OCI-LY7 (cell line): Measurements from ENCODE around the gene PI3. TPM values are rescaled to one million over a fixed set of nuclear protein-coding genes. Genes with fewer than 3 reads are reported as not detected.

Experiments
- BruUV-seq: library from RNA; stranded (reverse); fragments of 400-500 nt; replicated peaks from 2 replicates; lab custom pipeline; 2021; lab: Mats Ljungman, UMichigan
- CTCF ChIA-PET: fragments of 300-600 bp; sonication (Branson Sonifier 250); formaldehyde crosslinking; loops from one replicate; lab custom pipeline; 2022; ENCODE audit warnings: antibody characterized with exemption; ENCODE audit not compliant: unreplicated experiment; lab: Charles Lee
- POLR2A ChIA-PET: fragments of 300-600 bp; sonication (Branson Sonifier 250); formaldehyde crosslinking; loops from one replicate; lab custom pipeline; 2022; ENCODE audit warnings: antibody characterized with exemption; lab: Charles Lee
- DNase-seq: peaks from one replicate; pipeline ENCODE4 v3.0.0-alpha.2; 2015; ENCODE audit warnings: low spot score
- H2AFZ ChIP-seq: fragments of 200-600 bp; sonication (generic), shearing (Covaris generic); 2 replicates; pipeline ENCODE4 v1.6.1; 2014; ENCODE audit warnings: mild to moderate bottlenecking, antibody characterized with exemption, low read length, moderate library complexity
- H3K27ac ChIP-seq: fragments of 200-600 bp; sonication (generic); 2 replicates; pipeline ENCODE4 v1.5.1; 2014; ENCODE audit warnings: mixed run types, low read depth, mild to moderate bottlenecking, moderate library complexity, low read length, inconsistent platforms; ENCODE audit not compliant: poor library complexity, severe bottlenecking
- H3K36me3 ChIP-seq: fragments of 200-600 bp; sonication (generic); 2 replicates; pipeline ENCODE4 v1.6.1; 2014; ENCODE audit warnings: mild to moderate bottlenecking, antibody characterized with exemption, low read length, moderate library complexity, mixed read lengths; ENCODE audit not compliant: insufficient read depth
- H3K4me1 ChIP-seq: fragments of 200-600 bp; sonication (generic); 2 replicates; pipeline ENCODE4 v1.5.1; 2014; ENCODE audit warnings: mild to moderate bottlenecking, low read length; ENCODE audit not compliant: insufficient read depth, poor library complexity, severe bottlenecking
- H3K4me2 ChIP-seq: fragments of 200-600 bp; sonication (generic); 2 replicates; pipeline ENCODE4 v1.6.1; 2014; ENCODE audit warnings: mild to moderate bottlenecking, low read length
- H3K4me3 ChIP-seq: fragments of 200-600 bp; sonication (generic); 2 replicates; pipeline ENCODE4 v1.5.1; 2014; ENCODE audit warnings: mild to moderate bottlenecking, low read depth, low read length; ENCODE audit not compliant: poor library complexity, severe bottlenecking
- H3K79me2 ChIP-seq: fragments of 200-600 bp; sonication (generic); 2 replicates; pipeline ENCODE4 v1.6.1; 2016; ENCODE audit warnings: low read depth, mild to moderate bottlenecking, low read length, moderate library complexity, mixed read lengths; ENCODE audit not compliant: insufficient read depth
- H3K9me2 ChIP-seq: fragments of 200-600 bp; sonication (generic); 2 replicates; pipeline ENCODE4 v1.6.1; 2016; ENCODE audit warnings: mild to moderate bottlenecking, low read length, mixed read lengths; ENCODE audit not compliant: insufficient read depth
- H3K9me3 ChIP-seq: fragments of 200-600 bp; sonication (generic); 2 replicates; pipeline ENCODE4 v1.6.1; 2014; ENCODE audit warnings: mild to moderate bottlenecking, mixed run types, low read length, mixed read lengths
- H4K20me1 ChIP-seq: fragments of 200-600 bp; sonication (generic); 2 replicates; pipeline ENCODE4 v1.6.1; 2014; ENCODE audit warnings: mild to moderate bottlenecking, antibody characterized with exemption, low read length, moderate library complexity, mixed read lengths; ENCODE audit not compliant: insufficient read depth
- EZH2phosphoT487 ChIP-seq: fragments of 200-600 bp; sonication (generic); IDR thresholded peaks from 2 replicates; pipeline ENCODE4 v1.6.1; 2018; ENCODE audit warnings: low read depth, borderline replicate concordance, mild to moderate bottlenecking, mixed run types, antibody characterized with exemption, low read length, moderate library complexity, mixed read lengths
- intact Hi-C: fragments of 100-400 bp; cut with micrococcal nuclease; formaldehyde crosslinking; loops from one replicate; pipeline ENCODE4 v1.10.0; 2022; ENCODE audit not compliant: unreplicated experiment
- total RNA-seq, 2 experiments: library from RNA; depleted of rRNA in 1 of 2; stranded (reverse); fragments of >200 nt in 1 of 2; shearing (Covaris generic) in 1 of 2; gene quantifications; 2 replicates each; pipeline ENCODE4 v1.2.3, GENCODE V29; 2014 to 2022
- TF ChIP-seq, protein P1 (sequence below): fragments of 200-600 bp; sonication (generic); conservative IDR thresholded peaks from 2 replicates; pipeline ENCODE4 v1.5.1; 2014; ENCODE audit warnings: mild to moderate bottlenecking, antibody characterized with exemption, low read length, moderate library complexity, mixed read lengths

PI3 gene
- total RNA-seq, 2 experiments from 2014 or later, result not detected

DNA sequence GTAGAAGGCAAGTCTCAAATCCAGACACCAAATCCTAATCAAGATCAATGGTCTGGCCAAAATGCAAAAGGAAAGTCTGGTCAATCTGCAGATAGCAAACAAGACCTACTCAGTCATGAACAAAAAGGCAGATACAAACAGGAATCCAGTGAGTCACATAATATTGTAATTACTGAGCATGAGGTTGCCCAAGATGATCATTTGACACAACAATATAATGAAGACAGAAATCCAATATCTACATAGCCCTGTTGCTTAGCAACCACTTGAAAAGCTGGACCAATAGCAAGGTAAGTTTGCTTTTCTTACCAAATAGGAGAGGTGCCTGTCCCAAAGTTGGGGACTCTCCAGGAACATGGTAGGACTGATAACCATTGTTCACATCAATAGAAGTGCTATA, 48.4 kb downstream of the PI3 start:
- no TSS peak for BruUV-seq
- Histone ChIP-seq H3K4me1 (no peaks in the 10 kb centered on the region), H3K9me3 (no peaks in the 10 kb centered on the region), H3K36me3 (no peaks in the 10 kb centered on the region), H3K79me2 (no peaks in the 10 kb centered on the region), H3K4me2 (no peak overlapping the region), H2AFZ (no peak overlapping the region), H3K27ac (no peak overlapping the region), H3K4me3 (no peak overlapping the region), H4K20me1 (no peaks in the 10 kb centered on the region), H3K9me2 (no peaks in the 10 kb centered on the region)
- intact Hi-C loops, result no loop called here
- TF ChIP-seq, protein P1, sequence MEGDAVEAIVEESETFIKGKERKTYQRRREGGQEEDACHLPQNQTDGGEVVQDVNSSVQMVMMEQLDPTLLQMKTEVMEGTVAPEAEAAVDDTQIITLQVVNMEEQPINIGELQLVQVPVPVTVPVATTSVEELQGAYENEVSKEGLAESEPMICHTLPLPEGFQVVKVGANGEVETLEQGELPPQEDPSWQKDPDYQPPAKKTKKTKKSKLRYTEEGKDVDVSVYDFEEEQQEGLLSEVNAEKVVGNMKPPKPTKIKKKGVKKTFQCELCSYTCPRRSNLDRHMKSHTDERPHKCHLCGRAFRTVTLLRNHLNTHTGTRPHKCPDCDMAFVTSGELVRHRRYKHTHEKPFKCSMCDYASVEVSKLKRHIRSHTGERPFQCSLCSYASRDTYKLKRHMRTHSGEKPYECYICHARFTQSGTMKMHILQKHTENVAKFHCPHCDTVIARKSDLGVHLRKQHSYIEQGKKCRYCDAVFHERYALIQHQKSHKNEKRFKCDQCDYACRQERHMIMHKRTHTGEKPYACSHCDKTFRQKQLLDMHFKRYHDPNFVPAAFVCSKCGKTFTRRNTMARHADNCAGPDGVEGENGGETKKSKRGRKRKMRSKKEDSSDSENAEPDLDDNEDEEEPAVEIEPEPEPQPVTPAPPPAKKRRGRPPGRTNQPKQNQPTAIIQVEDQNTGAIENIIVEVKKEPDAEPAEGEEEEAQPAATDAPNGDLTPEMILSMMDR, result no peak
- TF ChIP-seq EZH2phosphoT487, result no peak
- ChIA-PET CTCF (no interaction called here), POLR2A (no interaction called here)
- DNase-seq, result no peak

Other genes with a start within 250 kb of the PI3 start
- gene TOMM34, start 214.5 kb upstream of the PI3 start, total RNA-seq (2014; rRNA removed; shearing (Covaris generic)), result 35.2 and 38.6 TPM in 2 replicates
- 48.2 and 50.6 TPM in 2 replicates for gene TOMM34, start 214.5 kb upstream of the PI3 start, total RNA-seq (2022)
- 67.9 and 80.4 TPM in 2 replicates for gene STK4, start 208.4 kb upstream of the PI3 start, total RNA-seq (2014; rRNA removed; shearing (Covaris generic))
- 140 and 150 TPM in 2 replicates for gene STK4, start 208.4 kb upstream of the PI3 start, total RNA-seq (2022)
- not detected in 2 replicates for gene KCNS1, start 73.8 kb upstream of the PI3 start, total RNA-seq (2014; rRNA removed; shearing (Covaris generic))
- gene KCNS1, start 73.8 kb upstream of the PI3 start, total RNA-seq (2022), result not detected in 2 replicates
- gene WFDC5, start 59.7 kb upstream of the PI3 start, total RNA-seq (2014; rRNA removed; shearing (Covaris generic)), result not detected in 2 replicates
- gene WFDC5, start 59.7 kb upstream of the PI3 start, total RNA-seq (2022), result not detected in 2 replicates
- not detected in 2 replicates for gene WFDC12, start 50.4 kb upstream of the PI3 start, total RNA-seq (2014; rRNA removed; shearing (Covaris generic))
- not detected in 2 replicates for gene WFDC12, start 50.4 kb upstream of the PI3 start, total RNA-seq (2022)
- gene SEMG1, start 32.1 kb downstream of the PI3 start, total RNA-seq (2014; rRNA removed; shearing (Covaris generic)), result not detected in 2 replicates
- not detected in 2 replicates for gene SEMG1, start 32.1 kb downstream of the PI3 start, total RNA-seq (2022)
- gene SEMG2, start 46.5 kb downstream of the PI3 start, total RNA-seq (2014; rRNA removed; shearing (Covaris generic)), result not detected in 2 replicates
- not detected in 2 replicates for gene SEMG2, start 46.5 kb downstream of the PI3 start, total RNA-seq (2022)
- not detected in 2 replicates for gene SLPI, start 79.7 kb downstream of the PI3 start, total RNA-seq (2014; rRNA removed; shearing (Covaris generic))
- gene SLPI, start 79.7 kb downstream of the PI3 start, total RNA-seq (2022), result not detected in 2 replicates
- gene RBPJL, start 131.9 kb downstream of the PI3 start, total RNA-seq (2014; rRNA removed; shearing (Covaris generic)), result not detected in 2 replicates
- not detected in 2 replicates for gene RBPJL, start 131.9 kb downstream of the PI3 start, total RNA-seq (2022)
- gene MATN4, start 133.4 kb downstream of the PI3 start, total RNA-seq (2014; rRNA removed; shearing (Covaris generic)), result 0.38 TPM in 1 of 2 replicates, not detected in the other
- 0.24 TPM in 1 of 2 replicates, not detected in the other for gene MATN4, start 133.4 kb downstream of the PI3 start, total RNA-seq (2022)
- gene SDC4, start 173.5 kb downstream of the PI3 start, total RNA-seq (2014; rRNA removed; shearing (Covaris generic)), result not detected in 2 replicates
- gene SDC4, start 173.5 kb downstream of the PI3 start, total RNA-seq (2022), result not detected in 2 replicates
- gene SYS1, start 188.3 kb downstream of the PI3 start, total RNA-seq (2014; rRNA removed; shearing (Covaris generic)), result 22.3 and 37.6 TPM in 2 replicates
- gene SYS1, start 188.3 kb downstream of the PI3 start, total RNA-seq (2022), result 8.6 and 9.6 TPM in 2 replicates
- gene TP53TG5, start 203.4 kb downstream of the PI3 start, total RNA-seq (2014; rRNA removed; shearing (Covaris generic)), result not detected in 2 replicates
- gene TP53TG5, start 203.4 kb downstream of the PI3 start, total RNA-seq (2022), result not detected in 2 replicates
- gene DBNDD2, start 233.4 kb downstream of the PI3 start, total RNA-seq (2014; rRNA removed; shearing (Covaris generic)), result 0.57 TPM in 1 of 2 replicates, not detected in the other
- not detected in 2 replicates for gene DBNDD2, start 233.4 kb downstream of the PI3 start, total RNA-seq (2022)
- gene PIGT, start 241.2 kb downstream of the PI3 start, total RNA-seq (2014; rRNA removed; shearing (Covaris generic)), result 75.7 and 104 TPM in 2 replicates
- 79.4 and 89.2 TPM in 2 replicates for gene PIGT, start 241.2 kb downstream of the PI3 start, total RNA-seq (2022)